HG03521 (cell line): ENCODE measurements around the gene CDR2L.
"Not testable (repeated sequence)": the region's sequence is repeated elsewhere in the genome, so short reads cannot be mapped to it uniquely, and the experiment has no call there.

Experiments
- ATAC-seq: cut with Tn5 transposase; IDR thresholded peaks from one replicate; pipeline ENCODE4 v1.9.1; 2021; ENCODE audit warnings: mild to moderate bottlenecking, moderate library complexity; ENCODE audit not compliant: unreplicated experiment

Gene CDR2L

GRCh38 chr17:75036643-75037268, 49.3 kb downstream of the CDR2L start:
- no peak for ATAC-seq

- no peak for ATAC-seq
Observed at GRCh38 chr17:75039238-75039637, 51.8 kb downstream of the CDR2L start.

- ATAC-seq: no peak
Observed at GRCh38 chr17:75041656-75042280, 54.3 kb downstream of the CDR2L start.

- not testable (repeated sequence) for ATAC-seq
Observed at GRCh38 chr17:75043789-75044188, 56.4 kb downstream of the CDR2L start.

- no peak for ATAC-seq
Observed at GRCh38 chr17:75044716-75045115, 57.3 kb downstream of the CDR2L start.

GRCh38 chr17:75045946-75046406, 58.5 kb downstream of the CDR2L start:
- not testable (repeated sequence) for ATAC-seq

- ATAC-seq: peak; percentile 95
Observed at GRCh38 chr17:75046407-75047289, 59.2 kb downstream of the CDR2L start, which contains the start of the genes ATP5PD and KCTD2. Gene ATP5PD (minus strand): TSS chr17:75046969. CDS start chr17:75042650, 4,319 bp downstream. Gene KCTD2 (plus strand): TSS chr17:75047225. CDS start chr17:75047251, 26 bp downstream.

GRCh38 chr17:75047398-75048098, 60.1 kb downstream of the CDR2L start:
- ATAC-seq: peak; percentile 5

- ATAC-seq: no peak
Observed at GRCh38 chr17:75048249-75048878, 60.9 kb downstream of the CDR2L start.

GRCh38 chr17:75049057-75049456, 61.6 kb downstream of the CDR2L start:
- ATAC-seq: no peak

- ATAC-seq: no peak
Observed at GRCh38 chr17:75049706-75050105, 62.3 kb downstream of the CDR2L start.

GRCh38 chr17:75051941-75052340, 64.5 kb downstream of the CDR2L start:
- no peak for ATAC-seq
